Measurements from ENCODE around the gene ACACA.

Gene ACACA

GRCh38 chr17:37225465-37225864 is 181.2 kb downstream of the ACACA start:
- no peak for DNase-seq (ENCODE audit: low spot score)

GRCh38 chr17:37221865-37222264 is 184.8 kb downstream of the ACACA start:
- DNase-seq (ENCODE audit: low spot score): no peak

GRCh38 chr17:37220607-37220953 is 186.1 kb downstream of the ACACA start:
- DNase-seq (ENCODE audit: low spot score): peak; percentile 3

- DNase-seq (ENCODE audit: low spot score): no peak
Observed at GRCh38 chr17:37219876-37220606, 186.6 kb downstream of the ACACA start.

GRCh38 chr17:37218849-37219248 is 187.8 kb downstream of the ACACA start:
- no peak for DNase-seq (ENCODE audit: low spot score)

GRCh38 chr17:37214416-37214815 is 192.2 kb downstream of the ACACA start:
- no peak for DNase-seq (ENCODE audit: low spot score)

- no peak for DNase-seq (ENCODE audit: low spot score)
Observed at GRCh38 chr17:37213927-37214326, 192.7 kb downstream of the ACACA start.

GRCh38 chr17:37212179-37212578 is 194.5 kb downstream of the ACACA start:
- no peak for DNase-seq (ENCODE audit: low spot score)

- DNase-seq (ENCODE audit: low spot score): no peak
Observed at GRCh38 chr17:37211136-37211535, 195.5 kb downstream of the ACACA start.

GRCh38 chr17:37207103-37207502 is 199.5 kb downstream of the ACACA start:
- DNase-seq (ENCODE audit: low spot score): no peak

GRCh38 chr17:37206299-37206698 is 200.3 kb downstream of the ACACA start:
- DNase-seq (ENCODE audit: low spot score): no peak

- DNase-seq (ENCODE audit: low spot score): no peak
Observed at GRCh38 chr17:37200497-37200896, 206.1 kb downstream of the ACACA start.

- no peak for DNase-seq (ENCODE audit: low spot score)
Observed at GRCh38 chr17:37197336-37197735, 209.3 kb downstream of the ACACA start.

GRCh38 chr17:37194208-37194607 is 212.4 kb downstream of the ACACA start:
- no peak for DNase-seq (ENCODE audit: low spot score)

- DNase-seq (ENCODE audit: low spot score): no peak
Observed at GRCh38 chr17:37191219-37191618, 215.4 kb downstream of the ACACA start.

- no peak for DNase-seq (ENCODE audit: low spot score)
Observed at GRCh38 chr17:37190493-37190892, 216.1 kb downstream of the ACACA start.

GRCh38 chr17:37188157-37188556 is 218.5 kb downstream of the ACACA start:
- no peak for DNase-seq (ENCODE audit: low spot score)

GRCh38 chr17:37187262-37187661 is 219.4 kb downstream of the ACACA start:
- DNase-seq (ENCODE audit: low spot score): no peak

GRCh38 chr17:37182786-37183465 is 223.7 kb downstream of the ACACA start:
- no peak for DNase-seq (ENCODE audit: low spot score)

GRCh38 chr17:37180376-37180775 is 226.3 kb downstream of the ACACA start:
- no peak for DNase-seq (ENCODE audit: low spot score)

GRCh38 chr17:37179893-37180292 is 226.7 kb downstream of the ACACA start:
- no peak for DNase-seq (ENCODE audit: low spot score)

GRCh38 chr17:37177254-37177870 is 229.3 kb downstream of the ACACA start:
- no peak for DNase-seq (ENCODE audit: low spot score)

GRCh38 chr17:37176723-37177122 is 229.9 kb downstream of the ACACA start:
- DNase-seq (ENCODE audit: low spot score): no peak
